HG02759 (cell line): Measurements from ENCODE around the gene NLGN1.

Experiments
- ATAC-seq: cut with Tn5 transposase; IDR thresholded peaks from one replicate; pipeline ENCODE4 v1.9.1; 2021; ENCODE audit warnings: mild to moderate bottlenecking, moderate library complexity; ENCODE audit not compliant: unreplicated experiment

Gene NLGN1

DNA sequence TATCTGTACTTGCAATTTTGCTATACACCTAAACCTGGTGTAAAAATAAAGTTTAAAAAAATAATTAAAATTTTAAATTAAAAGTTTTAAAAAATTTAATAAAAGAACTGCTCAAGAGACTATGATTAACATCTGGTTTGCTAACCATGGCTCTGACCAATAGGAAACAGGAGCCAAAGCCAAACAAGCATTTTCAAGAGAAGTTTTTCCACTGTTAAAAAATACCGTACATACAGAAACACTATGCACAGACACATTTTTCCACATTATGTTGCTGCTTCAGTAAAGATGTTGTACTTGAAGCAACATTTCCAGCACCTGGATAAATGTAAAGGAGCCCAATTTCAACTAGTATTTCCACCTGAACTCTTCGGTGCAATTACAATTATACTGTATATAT, 917.7 kb downstream of the NLGN1 start:
- ATAC-seq = no peak

DNA sequence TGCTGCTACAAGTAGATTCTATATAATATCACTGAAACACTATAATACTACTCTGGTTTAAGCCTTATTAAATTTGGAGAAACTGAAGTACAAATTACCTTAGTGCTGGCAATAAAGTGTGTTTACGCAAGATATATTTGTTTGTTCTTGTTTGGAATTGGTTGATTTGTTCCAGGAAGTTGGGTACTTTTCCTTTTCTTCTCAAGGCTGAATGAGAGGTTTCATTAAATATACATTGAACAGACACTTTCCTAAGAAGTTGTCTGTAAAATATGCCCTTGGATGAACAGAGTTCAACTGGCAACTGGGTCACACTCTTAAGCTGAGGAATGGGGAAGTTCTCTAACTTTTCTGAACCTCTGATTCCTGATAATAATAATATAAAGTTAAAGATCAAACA, 919.5 kb downstream of the NLGN1 start:
- no peak for ATAC-seq

DNA sequence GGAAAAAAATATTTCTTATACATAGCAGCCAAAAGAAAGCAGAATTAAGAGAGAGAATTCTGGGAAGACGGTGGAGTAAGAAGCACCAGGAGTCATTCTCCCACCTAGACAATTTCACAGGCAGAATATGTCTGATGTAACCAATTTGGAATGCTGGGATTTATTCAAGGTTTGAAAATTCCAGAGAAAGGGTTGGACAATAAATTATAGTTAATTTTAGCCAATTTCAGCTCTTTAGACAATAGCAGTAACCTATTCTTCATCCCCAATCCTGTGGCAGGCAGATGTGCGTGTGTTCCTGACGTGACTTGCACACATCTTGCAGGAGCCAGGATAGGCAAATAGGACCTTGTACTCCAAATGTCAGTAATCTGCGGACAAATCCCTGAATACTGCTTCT, 920.6 kb downstream of the NLGN1 start:
- no peak for ATAC-seq

- ATAC-seq = no peak
Measured at GRCh38 chr3:174321548-174321947, 924.0 kb downstream of the NLGN1 start.

DNA sequence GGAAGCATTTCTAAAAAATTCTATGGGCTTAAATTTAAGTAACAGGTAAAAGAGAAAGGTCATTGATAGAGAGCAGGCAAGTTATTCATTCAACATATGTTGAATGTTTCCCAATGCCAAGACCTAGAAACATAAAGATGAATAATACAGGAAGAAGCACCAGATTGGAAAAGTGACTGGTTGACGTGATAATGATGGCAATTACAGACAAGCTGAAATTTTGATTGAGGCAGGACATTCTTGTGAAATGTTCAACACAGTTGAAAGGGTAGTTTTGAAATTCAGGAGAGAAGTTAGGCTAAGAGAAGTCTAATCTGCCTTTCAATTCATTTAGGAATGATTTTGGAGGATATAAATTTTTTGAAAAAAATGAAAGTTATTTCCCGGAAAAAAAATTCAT, 925.2 kb downstream of the NLGN1 start:
- no peak for ATAC-seq

DNA sequence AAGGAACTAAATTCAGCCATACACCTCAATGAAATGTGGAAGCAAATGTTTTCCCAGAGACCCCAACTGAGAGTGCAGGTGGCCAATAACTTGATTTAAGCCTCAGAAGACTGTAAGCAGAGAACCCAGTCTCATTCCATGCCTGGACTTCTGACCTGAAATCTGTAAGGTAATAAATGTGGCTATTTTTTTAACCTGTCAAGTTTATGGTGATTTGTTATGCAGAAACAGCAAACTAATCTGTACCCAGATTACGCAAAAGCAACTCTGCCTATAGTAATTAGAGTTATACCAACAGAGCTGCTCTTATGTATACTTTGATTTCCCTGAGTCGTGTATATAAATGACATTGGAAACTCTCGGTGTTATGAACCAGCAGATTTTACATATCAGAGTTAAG, 927.6 kb downstream of the NLGN1 start:
- ATAC-seq = no peak

GRCh38 chr3:174325834-174326700, 928.5 kb downstream of the NLGN1 start:
- no peak for ATAC-seq

DNA sequence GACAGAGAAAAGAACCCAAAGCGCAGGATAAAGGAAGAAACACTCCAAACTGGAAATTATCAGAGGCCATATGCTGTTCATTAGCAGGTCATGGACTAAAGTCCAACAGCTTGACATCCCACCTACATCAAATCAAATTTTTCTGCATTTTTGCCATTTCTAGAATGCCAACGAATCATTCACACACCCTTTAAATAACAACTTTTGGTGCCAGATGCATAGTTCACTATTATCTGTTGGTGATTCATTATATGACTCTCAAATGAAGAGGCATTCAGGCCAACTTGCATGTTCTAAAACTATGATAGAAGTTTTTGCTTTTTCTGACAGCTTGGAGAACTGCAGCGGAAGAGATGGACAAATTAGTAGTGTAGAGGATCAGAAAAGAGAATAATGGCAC, 931.8 kb downstream of the NLGN1 start:
- ATAC-seq = no peak

DNA sequence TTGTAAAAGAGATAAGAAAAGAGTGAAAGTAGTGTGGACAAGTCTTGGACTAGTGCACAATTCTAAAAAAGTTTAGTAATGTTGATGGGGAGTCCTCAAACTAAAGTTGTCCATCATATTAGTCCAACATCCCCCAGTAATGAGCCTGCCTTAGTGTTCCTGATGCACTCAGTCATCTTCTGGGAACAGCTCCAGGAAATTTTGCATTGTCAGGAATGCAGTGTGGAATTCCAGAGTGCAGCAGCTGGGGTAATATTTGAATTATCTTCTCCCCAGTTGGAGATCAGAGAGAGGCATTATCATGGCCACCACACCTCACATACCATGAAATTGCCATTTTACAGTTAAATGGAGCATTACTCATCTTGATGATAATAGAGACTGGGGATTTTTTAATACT, 932.8 kb downstream of the NLGN1 start:
- no peak for ATAC-seq

GRCh38 chr3:174331095-174331800, 933.7 kb downstream of the NLGN1 start:
- ATAC-seq = no peak

- ATAC-seq = no peak
Measured at GRCh38 chr3:174332391-174332790, 934.8 kb downstream of the NLGN1 start.

DNA sequence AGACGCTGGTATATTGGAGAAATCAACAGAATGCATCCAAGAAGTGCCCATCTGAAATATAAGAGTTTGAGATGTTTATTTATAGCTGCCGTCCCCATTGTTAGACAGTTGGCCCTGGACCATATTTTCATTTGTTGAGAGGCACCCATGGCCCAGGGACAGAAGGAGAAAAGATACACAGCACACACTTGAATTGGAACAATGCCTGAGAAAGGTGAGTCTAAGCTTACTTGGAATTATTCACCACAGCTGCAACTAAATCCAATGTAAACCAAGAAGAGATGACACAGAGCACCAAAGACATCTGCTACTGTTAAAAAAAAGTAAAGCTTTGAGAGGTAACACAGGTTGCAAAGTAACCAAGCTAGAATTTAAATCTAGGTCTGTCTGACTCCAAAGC, 936.1 kb downstream of the NLGN1 start:
- no peak for ATAC-seq

DNA sequence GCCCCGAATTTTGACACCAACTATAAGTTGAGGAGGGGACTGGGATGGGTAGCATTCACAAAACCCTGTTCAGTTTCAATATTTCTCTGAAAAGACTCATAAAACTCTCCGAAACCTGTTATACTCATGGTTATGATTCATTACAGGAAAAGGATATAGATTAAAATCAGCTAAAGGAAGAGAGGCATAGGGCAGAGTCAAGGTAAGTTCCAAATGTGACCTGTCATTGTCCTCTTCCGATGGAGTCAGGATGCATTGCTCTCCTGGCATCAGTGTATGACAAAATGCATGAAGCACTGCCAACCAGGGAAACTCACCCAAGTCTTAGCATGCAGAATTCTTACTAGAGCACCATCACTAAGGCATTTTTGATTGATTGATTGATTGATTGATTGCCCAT, 936.6 kb downstream of the NLGN1 start:
- ATAC-seq = no peak

- no peak for ATAC-seq
Measured at GRCh38 chr3:174335324-174335723, 937.8 kb downstream of the NLGN1 start.

- no peak for ATAC-seq
Measured at GRCh38 chr3:174335910-174336309, 938.4 kb downstream of the NLGN1 start.
